GM12875 (cell line): ENCODE measurements around the gene PITPNC1.
"Not testable (repeated sequence)": the region's sequence is repeated elsewhere in the genome, so short reads cannot be mapped to it uniquely, and the experiment has no call there.

Experiments
- H3K4me3 ChIP-seq: one replicate; pipeline ENCODE4 v1.5.1; 2011; ENCODE audit warnings: low read depth, low read length, control low read depth
- CTCF ChIP-seq: IDR thresholded peaks from 2 replicates; pipeline ENCODE4 v1.5.1; 2011; ENCODE audit warnings: low read depth, mild to moderate bottlenecking, control low read depth, inconsistent platforms, low read length, moderate library complexity, borderline replicate concordance; ENCODE audit not compliant: insufficient read depth

Gene PITPNC1

GRCh38 chr17:67376737-67377487, at the start of gene PITPNC1:
TSS of gene PITPNC1 (plus strand) at chr17:67377281.
- peak within 1 kb of the TSS; percentile 60 for H3K4me3 ChIP-seq
- no peak for TF ChIP-seq CTCF

- no peak overlapping the region for H3K4me3 ChIP-seq
- TF ChIP-seq CTCF, result no peak
Observed at GRCh38 chr17:67328026-67328425, 49.1 kb upstream of the PITPNC1 start.

- not testable (repeated sequence) for H3K4me3 ChIP-seq
Observed at GRCh38 chr17:67331381-67332161, 45.5 kb upstream of the PITPNC1 start.

- H3K4me3 ChIP-seq, result not testable (repeated sequence)
Observed at GRCh38 chr17:67332162-67332508, 44.9 kb upstream of the PITPNC1 start.

GRCh38 chr17:67335245-67335835, 41.7 kb upstream of the PITPNC1 start:
- TF ChIP-seq CTCF, result no peak
- H3K4me3 ChIP-seq, result no peak overlapping the region

GRCh38 chr17:67336859-67337258, 40.2 kb upstream of the PITPNC1 start:
- no peak overlapping the region for H3K4me3 ChIP-seq
- TF ChIP-seq CTCF, result no peak

GRCh38 chr17:67338353-67338752, 38.7 kb upstream of the PITPNC1 start:
- H3K4me3 ChIP-seq, result not testable (repeated sequence)

GRCh38 chr17:67343237-67343636, 33.8 kb upstream of the PITPNC1 start:
- no peak overlapping the region for H3K4me3 ChIP-seq
- no peak for TF ChIP-seq CTCF
